ENCODE results near the gene GDPD1. TPM values are rescaled to one million over a fixed set of nuclear protein-coding genes. Genes with fewer than 3 reads are reported as not detected.

GDPD1 gene
- polyA plus RNA-seq, 1 donor from 2014 or later = 40.1 TPM

DNA sequence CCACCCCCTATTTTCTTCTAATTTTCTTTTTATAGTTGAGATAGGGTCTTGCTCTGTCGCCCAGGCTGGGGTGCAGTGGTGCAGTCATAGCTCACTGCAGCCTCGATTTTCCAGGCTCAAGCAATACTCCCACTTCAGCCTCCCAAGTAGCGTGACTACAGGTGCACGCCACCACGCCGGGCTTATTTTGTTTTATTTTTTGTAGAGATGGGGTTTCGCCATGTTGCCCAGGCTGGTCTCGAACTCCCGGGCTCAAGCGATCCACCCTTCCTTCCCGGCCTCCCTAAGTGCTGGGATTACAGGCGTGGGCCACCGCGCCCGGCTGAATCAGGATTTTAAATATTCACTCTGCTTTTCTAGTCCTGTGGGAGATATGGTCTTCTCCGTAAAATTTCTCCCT is 941 bp upstream of the GDPD1 start:
- no peak overlapping the region for H3K4me3 ChIP-seq (ENCODE audit: low read length)
- no peak overlapping the region for H3K4me2 ChIP-seq (ENCODE audit: low read length)
- peak overlapping the region; percentile 98 for H3K9ac ChIP-seq (ENCODE audit: low read length)
- no peaks in the 10 kb centered on the region for H3K27me3 ChIP-seq (ENCODE audit: insufficient read depth, low read depth, low read length)
- H3F3A ChIP-seq (ENCODE audit: insufficient read depth, low read length, poor library complexity, severe bottlenecking) = peaks cover 10% of the 10 kb centered on the region
- H3K36me3 ChIP-seq (ENCODE audit: insufficient read depth, low read length) = no peaks in the 10 kb centered on the region
- TF ChIP-seq, protein P1, sequence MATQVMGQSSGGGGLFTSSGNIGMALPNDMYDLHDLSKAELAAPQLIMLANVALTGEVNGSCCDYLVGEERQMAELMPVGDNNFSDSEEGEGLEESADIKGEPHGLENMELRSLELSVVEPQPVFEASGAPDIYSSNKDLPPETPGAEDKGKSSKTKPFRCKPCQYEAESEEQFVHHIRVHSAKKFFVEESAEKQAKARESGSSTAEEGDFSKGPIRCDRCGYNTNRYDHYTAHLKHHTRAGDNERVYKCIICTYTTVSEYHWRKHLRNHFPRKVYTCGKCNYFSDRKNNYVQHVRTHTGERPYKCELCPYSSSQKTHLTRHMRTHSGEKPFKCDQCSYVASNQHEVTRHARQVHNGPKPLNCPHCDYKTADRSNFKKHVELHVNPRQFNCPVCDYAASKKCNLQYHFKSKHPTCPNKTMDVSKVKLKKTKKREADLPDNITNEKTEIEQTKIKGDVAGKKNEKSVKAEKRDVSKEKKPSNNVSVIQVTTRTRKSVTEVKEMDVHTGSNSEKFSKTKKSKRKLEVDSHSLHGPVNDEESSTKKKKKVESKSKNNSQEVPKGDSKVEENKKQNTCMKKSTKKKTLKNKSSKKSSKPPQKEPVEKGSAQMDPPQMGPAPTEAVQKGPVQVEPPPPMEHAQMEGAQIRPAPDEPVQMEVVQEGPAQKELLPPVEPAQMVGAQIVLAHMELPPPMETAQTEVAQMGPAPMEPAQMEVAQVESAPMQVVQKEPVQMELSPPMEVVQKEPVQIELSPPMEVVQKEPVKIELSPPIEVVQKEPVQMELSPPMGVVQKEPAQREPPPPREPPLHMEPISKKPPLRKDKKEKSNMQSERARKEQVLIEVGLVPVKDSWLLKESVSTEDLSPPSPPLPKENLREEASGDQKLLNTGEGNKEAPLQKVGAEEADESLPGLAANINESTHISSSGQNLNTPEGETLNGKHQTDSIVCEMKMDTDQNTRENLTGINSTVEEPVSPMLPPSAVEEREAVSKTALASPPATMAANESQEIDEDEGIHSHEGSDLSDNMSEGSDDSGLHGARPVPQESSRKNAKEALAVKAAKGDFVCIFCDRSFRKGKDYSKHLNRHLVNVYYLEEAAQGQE (IDR thresholded peaks at IDR 0.05; ENCODE audit: borderline replicate concordance) = no peak
- no peak for TF ChIP-seq RAD21 (conservative IDR thresholded peaks at IDR 0.05)
- no peak for TF ChIP-seq EZH2 (IDR thresholded peaks at IDR 0.05; ENCODE audit: borderline replicate concordance, insufficient read depth, low read length, poor library complexity, severe bottlenecking)
- no peak for TF ChIP-seq SMC3 (conservative IDR thresholded peaks at IDR 0.05; ENCODE audit: poor library complexity)
- no peak for TF ChIP-seq EP300 (conservative IDR thresholded peaks at IDR 0.05; ENCODE audit: poor library complexity, severe bottlenecking)
- TF ChIP-seq TAF1 (IDR thresholded peaks at IDR 0.05; ENCODE audit: low read depth) = no peak
- TF ChIP-seq MXI1 (conservative IDR thresholded peaks at IDR 0.05; ENCODE audit: poor library complexity, severe bottlenecking) = no peak
- TF ChIP-seq POLR2AphosphoS5 (IDR thresholded peaks at IDR 0.05) = no peak
- TF ChIP-seq, protein P2, sequence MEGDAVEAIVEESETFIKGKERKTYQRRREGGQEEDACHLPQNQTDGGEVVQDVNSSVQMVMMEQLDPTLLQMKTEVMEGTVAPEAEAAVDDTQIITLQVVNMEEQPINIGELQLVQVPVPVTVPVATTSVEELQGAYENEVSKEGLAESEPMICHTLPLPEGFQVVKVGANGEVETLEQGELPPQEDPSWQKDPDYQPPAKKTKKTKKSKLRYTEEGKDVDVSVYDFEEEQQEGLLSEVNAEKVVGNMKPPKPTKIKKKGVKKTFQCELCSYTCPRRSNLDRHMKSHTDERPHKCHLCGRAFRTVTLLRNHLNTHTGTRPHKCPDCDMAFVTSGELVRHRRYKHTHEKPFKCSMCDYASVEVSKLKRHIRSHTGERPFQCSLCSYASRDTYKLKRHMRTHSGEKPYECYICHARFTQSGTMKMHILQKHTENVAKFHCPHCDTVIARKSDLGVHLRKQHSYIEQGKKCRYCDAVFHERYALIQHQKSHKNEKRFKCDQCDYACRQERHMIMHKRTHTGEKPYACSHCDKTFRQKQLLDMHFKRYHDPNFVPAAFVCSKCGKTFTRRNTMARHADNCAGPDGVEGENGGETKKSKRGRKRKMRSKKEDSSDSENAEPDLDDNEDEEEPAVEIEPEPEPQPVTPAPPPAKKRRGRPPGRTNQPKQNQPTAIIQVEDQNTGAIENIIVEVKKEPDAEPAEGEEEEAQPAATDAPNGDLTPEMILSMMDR (IDR thresholded peaks at IDR 0.05; ENCODE audit: poor library complexity, severe bottlenecking) = no peak
- no peak overlapping the region for H2AFZ ChIP-seq (ENCODE audit: low read depth, low read length)
- no peaks in the 10 kb centered on the region for H3K9me2 ChIP-seq (ENCODE audit: insufficient read depth, low read length)
- no peaks in the 10 kb centered on the region for H4K20me1 ChIP-seq (ENCODE audit: insufficient read depth)
- H3K79me2 ChIP-seq (replicated peaks; ENCODE audit: insufficient read depth, low read length) = peaks cover 18% of the 10 kb centered on the region
- no peaks in the 10 kb centered on the region for H3K9me3 ChIP-seq (ENCODE audit: low read length)
- peak overlapping the region; percentile 99 for H3K27ac ChIP-seq (ENCODE audit: low read length)

DNA sequence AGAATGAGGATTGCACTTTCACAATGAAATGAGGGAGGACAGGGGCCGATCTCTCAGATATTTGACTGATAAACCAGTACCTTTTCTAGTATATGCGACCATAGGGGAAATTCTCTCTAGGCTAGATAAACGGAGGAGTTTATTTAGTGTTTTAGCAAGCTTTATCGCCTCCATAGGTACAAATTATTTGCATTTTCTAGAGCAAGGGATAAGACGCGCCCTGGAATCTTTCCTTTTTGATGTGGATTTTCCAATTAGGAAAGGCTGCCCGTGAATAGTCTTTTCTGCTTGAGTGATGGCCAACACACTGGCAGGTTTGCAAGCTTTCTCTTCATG is 351 bp upstream of the GDPD1 start:
- no peaks in the 10 kb centered on the region for H4K20me1 ChIP-seq (ENCODE audit: insufficient read depth)
- H3K4me3 ChIP-seq (ENCODE audit: low read length) = peak overlapping the region; percentile 74
- peak overlapping the region; percentile 18 for H3K4me2 ChIP-seq (ENCODE audit: low read length)
- peak overlapping the region; percentile 58 for H2AFZ ChIP-seq (ENCODE audit: low read depth, low read length)
- H3K36me3 ChIP-seq (ENCODE audit: insufficient read depth, low read length) = no peaks in the 10 kb centered on the region
- H3K27ac ChIP-seq (ENCODE audit: low read length) = peak overlapping the region; percentile 99
- H3F3A ChIP-seq (ENCODE audit: insufficient read depth, low read length, poor library complexity, severe bottlenecking) = peaks cover 10% of the 10 kb centered on the region
- H3K79me2 ChIP-seq (replicated peaks; ENCODE audit: insufficient read depth, low read length) = peaks cover 23% of the 10 kb centered on the region
- TF ChIP-seq TAF1 (IDR thresholded peaks at IDR 0.05; ENCODE audit: low read depth) (no peak), SMC3 (conservative IDR thresholded peaks at IDR 0.05; ENCODE audit: poor library complexity) (no peak), POLR2AphosphoS5 (IDR thresholded peaks at IDR 0.05) (no peak), EZH2 (IDR thresholded peaks at IDR 0.05; ENCODE audit: borderline replicate concordance, insufficient read depth, low read length, poor library complexity, severe bottlenecking) (no peak), MXI1 (conservative IDR thresholded peaks at IDR 0.05; ENCODE audit: poor library complexity, severe bottlenecking) (no peak), RAD21 (conservative IDR thresholded peaks at IDR 0.05) (no peak), EP300 (conservative IDR thresholded peaks at IDR 0.05; ENCODE audit: poor library complexity, severe bottlenecking) (no peak)
- TF ChIP-seq, protein P1 (IDR thresholded peaks at IDR 0.05; ENCODE audit: borderline replicate concordance) = no peak
- TF ChIP-seq, protein P2 (IDR thresholded peaks at IDR 0.05; ENCODE audit: poor library complexity, severe bottlenecking) = no peak
- H3K9ac ChIP-seq (ENCODE audit: low read length) = peak overlapping the region; percentile 98
- no peaks in the 10 kb centered on the region for H3K9me3 ChIP-seq (ENCODE audit: low read length)
- H3K9me2 ChIP-seq (ENCODE audit: insufficient read depth, low read length) = no peaks in the 10 kb centered on the region
- H3K27me3 ChIP-seq (ENCODE audit: insufficient read depth, low read depth, low read length) = no peaks in the 10 kb centered on the region

All from neural cell (in vitro differentiated cells).